Lower leg skin (tissue), 4 donors: ENCODE data around the gene MEIOSIN. TPM values are rescaled to one million over a fixed set of nuclear protein-coding genes. Genes with fewer than 3 reads are reported as not detected.
A peak's percentile ranks its signal among the peaks of the same experiment; 100 is the strongest.

Experiments used
- DNase-seq, 2 donors: peaks; one replicate each; pipeline ENCODE4 v3.0.0-alpha.2; 2019; ENCODE audit warnings: low spot score in 2 of 2
- H3K4me3 ChIP-seq: fragments of 200-600 bp; sonication (generic); 2 replicates; pipeline ENCODE4 v1.5.1; 2017; ENCODE audit warnings: mild to moderate bottlenecking, low read depth; ENCODE audit not compliant: poor library complexity, severe bottlenecking
- POLR2A ChIP-seq, 2 donors: fragments of 450-650 bp; IDR thresholded peaks; one replicate each; pipeline ENCODE4 v1.6.1; 2016 to 2017; ENCODE audit warnings: antibody characterized with exemption in 2 of 2, mild to moderate bottlenecking in 1 of 2, moderate library complexity in 1 of 2
- WGBS, 2 donors: methylation state at CpG; one replicate each; pipeline ENCODE4 v1.1.5; 2018; 5-methylcytosine and 5-hydroxymethylcytosine counted together
- intact Hi-C: fragments of 100-400 bp; cut with DNase I; formaldehyde crosslinking; loops from one replicate; pipeline ENCODE4 v1.15.0; 2023; ENCODE audit warnings: low total_unique reads
- total RNA-seq, 4 donors: library from RNA; depleted of rRNA; stranded (reverse); fragments of >200 nt; gene quantifications; one replicate each; pipeline ENCODE4 v1.1.0, GENCODE V29; 2016
- TF ChIP-seq, protein P1 (sequence below), 3 donors: fragments of 450-650 bp; IDR thresholded peaks; one replicate each; pipeline ENCODE4 v1.5.1; 2016; ENCODE audit warnings: antibody characterized with exemption in 3 of 3, mild to moderate bottlenecking in 3 of 3, moderate library complexity in 2 of 3

Gene MEIOSIN
- total RNA-seq, 4 donors from 2014 or later = not detected

DNA sequence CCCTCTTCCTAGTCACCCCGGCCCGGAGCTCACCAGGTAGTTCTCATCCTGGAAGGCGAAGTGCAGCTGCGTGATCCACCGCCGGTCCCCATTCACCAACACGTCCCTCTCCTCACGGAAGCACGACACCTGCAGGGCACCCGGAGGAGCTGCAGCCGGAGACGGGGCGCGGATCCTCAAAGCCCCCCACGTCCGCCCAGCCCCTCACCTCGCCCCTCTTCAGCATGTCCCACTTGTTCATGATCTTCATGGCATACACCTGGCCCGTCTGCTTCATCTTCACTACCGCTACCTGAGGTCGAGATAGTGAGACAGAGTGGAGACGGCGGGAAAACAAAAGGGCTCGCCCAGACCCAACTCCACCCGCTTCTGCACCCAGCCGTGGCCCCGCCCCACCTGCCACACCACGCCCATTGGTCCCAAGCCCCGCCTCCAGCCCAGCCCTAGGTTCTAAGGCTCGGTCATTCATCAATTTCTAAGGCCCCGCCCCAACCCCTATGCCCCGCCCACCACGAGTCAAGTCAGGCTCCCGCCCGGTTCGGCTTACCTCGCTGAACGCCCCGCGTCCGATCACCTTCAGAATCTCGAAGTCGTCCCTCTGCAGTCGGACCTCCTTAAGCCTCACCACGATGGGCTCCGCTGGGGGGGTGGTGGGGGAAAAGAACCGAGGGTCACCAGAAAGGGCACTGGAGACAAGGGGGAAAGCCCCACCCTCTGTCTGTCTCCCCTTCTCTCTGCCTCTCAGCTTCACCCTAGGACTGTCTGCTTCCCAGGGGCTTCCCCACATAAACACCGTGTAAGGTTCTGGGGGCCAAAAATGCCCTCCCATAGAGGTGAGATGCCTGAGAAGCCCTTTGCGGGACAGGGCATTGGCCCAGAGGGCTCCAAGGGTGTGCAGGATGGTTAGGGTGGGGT, 46.2 kb downstream of the MEIOSIN start:
- H3K4me3 ChIP-seq = no peak overlapping the region
- intact Hi-C loops = no loop called here
- no peak for TF ChIP-seq POLR2A (IDR thresholded peaks at IDR 0.05)
- TF ChIP-seq, protein P1, sequence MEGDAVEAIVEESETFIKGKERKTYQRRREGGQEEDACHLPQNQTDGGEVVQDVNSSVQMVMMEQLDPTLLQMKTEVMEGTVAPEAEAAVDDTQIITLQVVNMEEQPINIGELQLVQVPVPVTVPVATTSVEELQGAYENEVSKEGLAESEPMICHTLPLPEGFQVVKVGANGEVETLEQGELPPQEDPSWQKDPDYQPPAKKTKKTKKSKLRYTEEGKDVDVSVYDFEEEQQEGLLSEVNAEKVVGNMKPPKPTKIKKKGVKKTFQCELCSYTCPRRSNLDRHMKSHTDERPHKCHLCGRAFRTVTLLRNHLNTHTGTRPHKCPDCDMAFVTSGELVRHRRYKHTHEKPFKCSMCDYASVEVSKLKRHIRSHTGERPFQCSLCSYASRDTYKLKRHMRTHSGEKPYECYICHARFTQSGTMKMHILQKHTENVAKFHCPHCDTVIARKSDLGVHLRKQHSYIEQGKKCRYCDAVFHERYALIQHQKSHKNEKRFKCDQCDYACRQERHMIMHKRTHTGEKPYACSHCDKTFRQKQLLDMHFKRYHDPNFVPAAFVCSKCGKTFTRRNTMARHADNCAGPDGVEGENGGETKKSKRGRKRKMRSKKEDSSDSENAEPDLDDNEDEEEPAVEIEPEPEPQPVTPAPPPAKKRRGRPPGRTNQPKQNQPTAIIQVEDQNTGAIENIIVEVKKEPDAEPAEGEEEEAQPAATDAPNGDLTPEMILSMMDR (IDR thresholded peaks at IDR 0.05) = peak in 1 of 3 donors; percentile 75
- peak; percentile 91 to 97 for DNase-seq
- 9% methylated on average over 44 to 48 of the region's 48 CpGs for WGBS, 2 donors

DNA sequence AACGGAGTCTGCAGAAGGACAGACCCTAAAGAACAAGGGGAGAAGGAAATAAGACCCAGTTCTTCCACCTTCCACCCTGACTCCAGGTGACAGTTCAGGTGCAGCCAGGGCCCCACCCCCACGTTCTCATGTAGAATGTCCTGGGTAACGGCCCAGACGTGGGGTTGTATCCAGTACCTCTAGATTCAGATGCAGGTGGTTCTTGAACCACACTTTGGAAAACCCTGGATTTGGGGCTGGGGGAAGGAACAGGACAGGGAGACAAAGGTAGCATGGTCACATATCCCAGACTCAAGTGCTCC, 46.9 kb downstream of the MEIOSIN start:
- no peak overlapping the region for H3K4me3 ChIP-seq
- WGBS, 2 donors = 39 to 55% methylated on average over 4 of the region's 4 CpGs
- intact Hi-C loops = no loop called here
- DNase-seq = no peak
- TF ChIP-seq, protein P1 (IDR thresholded peaks at IDR 0.05) = no peak
- TF ChIP-seq POLR2A (IDR thresholded peaks at IDR 0.05) = no peak

DNA sequence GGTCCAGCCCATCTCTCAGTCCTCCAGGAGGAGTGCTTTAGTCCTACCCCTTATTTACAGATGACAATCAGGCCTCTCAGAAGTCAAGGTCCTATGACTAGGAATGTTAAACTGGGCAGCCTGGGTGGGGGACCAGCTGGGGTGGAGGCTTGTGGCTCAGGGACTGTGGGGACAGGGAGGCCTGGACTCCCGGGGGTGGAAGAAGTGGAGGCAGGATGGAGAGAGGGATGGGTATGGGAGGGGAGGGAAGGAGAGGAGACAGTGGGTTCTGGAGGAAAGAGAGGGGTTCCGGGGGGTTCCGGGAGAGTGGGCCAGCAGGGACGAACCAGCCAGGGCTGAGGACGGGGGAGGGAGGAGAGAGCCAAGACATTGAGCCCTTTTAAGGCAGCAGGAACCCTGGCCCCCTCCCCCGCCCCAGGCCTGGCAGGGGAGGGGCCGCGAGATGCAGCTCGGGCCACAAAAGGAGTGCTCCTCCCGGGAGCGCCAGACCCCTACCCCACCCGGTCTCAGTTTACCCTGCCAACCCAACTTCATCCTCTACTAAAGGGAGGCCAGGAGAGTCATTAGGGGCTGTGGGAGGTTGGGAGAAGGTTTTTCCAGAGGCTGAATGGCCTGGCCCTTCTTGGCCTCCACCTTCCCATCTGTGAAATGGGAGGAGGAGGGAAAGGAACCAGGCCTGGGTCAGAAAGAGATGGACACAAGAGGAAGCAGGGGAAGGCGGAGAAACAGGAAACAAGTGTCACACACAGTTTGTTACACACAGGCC, 47.4 kb downstream of the MEIOSIN start:
- TF ChIP-seq, protein P1 (IDR thresholded peaks at IDR 0.05) = no peak
- 26 to 35% methylated on average over 13 of the region's 13 CpGs for WGBS, 2 donors
- H3K4me3 ChIP-seq = no peak overlapping the region
- intact Hi-C loops = no loop called here
- no peak for DNase-seq

DNA sequence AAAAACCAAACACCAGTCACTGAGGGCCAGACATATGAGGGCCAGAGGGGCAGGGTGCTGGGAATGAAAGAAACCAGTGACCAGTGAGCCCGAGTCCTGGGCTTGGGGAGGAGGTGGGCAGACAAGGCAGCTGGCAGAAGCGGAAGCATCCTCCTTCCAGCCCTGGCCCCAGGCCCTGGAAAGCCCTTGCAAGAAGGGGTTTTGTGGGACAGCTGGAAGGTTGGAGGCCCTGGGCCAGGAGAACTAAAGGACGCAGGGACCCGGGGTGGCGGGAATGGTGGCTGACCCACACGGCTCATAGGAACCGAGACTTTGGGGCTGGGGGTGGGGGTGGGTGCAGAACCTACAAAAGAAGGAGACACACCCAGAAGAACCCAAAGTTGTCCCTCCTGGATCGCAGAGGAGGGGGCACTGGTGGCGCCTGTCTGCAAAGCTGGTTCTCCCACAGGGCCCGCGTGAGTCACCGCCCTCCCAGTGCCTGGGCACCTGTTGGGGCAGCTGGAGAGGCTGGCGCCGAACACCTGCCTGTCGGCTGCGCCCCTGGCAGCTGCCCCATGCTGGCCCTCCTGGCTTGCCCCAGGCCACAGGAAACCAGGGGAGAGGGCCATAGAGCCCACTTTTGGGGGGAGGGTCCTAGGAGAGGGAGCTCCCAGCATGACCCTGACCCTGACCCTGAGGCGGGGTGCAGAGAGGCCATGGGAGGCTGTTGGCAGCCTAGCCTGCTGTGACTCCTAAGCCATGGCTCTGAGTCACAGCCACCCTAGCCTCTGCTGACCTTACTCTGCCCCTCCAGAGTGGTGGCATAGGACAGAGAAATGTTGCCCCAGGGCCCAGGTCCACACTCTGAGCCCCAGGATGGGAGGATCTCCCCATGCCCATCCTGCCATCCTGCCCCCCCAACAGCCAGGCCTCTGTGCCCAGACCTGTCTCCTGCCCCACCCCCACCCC, 48.2 kb downstream of the MEIOSIN start:
- H3K4me3 ChIP-seq = no peak overlapping the region
- 11 to 36% methylated on average over 12 to 17 of the region's 17 CpGs for WGBS, 2 donors
- no peak for DNase-seq
- intact Hi-C loops = no loop called here
- TF ChIP-seq, protein P1 (IDR thresholded peaks at IDR 0.05) = no peak
- no peak for TF ChIP-seq POLR2A (IDR thresholded peaks at IDR 0.05)

DNA sequence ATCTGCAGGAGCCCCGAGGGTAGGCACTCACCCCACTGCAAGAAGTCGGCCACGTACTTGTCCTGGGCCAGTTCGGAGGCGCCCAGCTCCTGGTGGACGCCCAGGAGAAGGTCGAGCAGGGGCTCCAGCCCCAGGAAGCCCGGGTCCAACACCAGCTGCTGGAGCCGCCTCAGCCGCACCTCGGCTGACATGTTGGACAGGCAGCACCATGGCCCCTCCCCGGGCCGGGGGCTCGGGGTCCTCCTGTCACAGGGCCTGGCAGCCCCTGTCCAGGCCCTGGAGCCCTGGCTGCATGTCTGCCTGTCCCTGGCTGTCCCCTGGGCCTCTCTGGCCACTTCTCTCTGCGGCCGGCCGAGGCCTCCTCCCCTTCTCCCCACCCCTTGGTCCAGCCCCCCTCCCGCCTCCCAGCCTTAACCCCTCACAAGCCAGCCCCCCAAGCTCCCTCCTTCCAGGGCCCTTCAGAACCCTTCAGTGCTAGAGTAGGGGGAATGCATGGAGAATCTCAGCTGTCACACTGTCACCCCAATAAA, 49.0 kb downstream of the MEIOSIN start, which contains the start of gene DMPK:
TSS of gene DMPK (minus strand) at position 329 of the 530 bp plus-strand sequence. CDS start at position 191, 138 bp downstream.
- no peak for DNase-seq
- TF ChIP-seq POLR2A (IDR thresholded peaks at IDR 0.05) = no peak
- TF ChIP-seq, protein P1 (IDR thresholded peaks at IDR 0.05) = no peak
- 7 to 19% methylated on average over 12 to 17 of the region's 18 CpGs for WGBS, 2 donors
- intact Hi-C loops = no loop called here
- no peak within 1 kb of the TSS for H3K4me3 ChIP-seq
